HCT116 (cell line): ENCODE data around the gene ARHGEF10L. TPM values are rescaled to one million over a fixed set of nuclear protein-coding genes. Genes with fewer than 3 reads are reported as not detected.

ENCODE experiments used
- ATAC-seq: fragments of 200-7000 bp; cut with Tn5 transposase; 2 replicates; pipeline ENCODE4 v1.9.1; 2020; ENCODE audit warnings: mild to moderate bottlenecking, moderate library complexity
- BruUV-seq: library from RNA; stranded (reverse); fragments of 400-500 nt; replicated peaks from 2 replicates; lab custom pipeline; 2021; lab: Mats Ljungman, UMichigan
- CTCF ChIA-PET: fragments of 300-600 bp; sonication (Branson Sonifier 250); formaldehyde crosslinking; loops from one replicate; lab custom pipeline; 2021; ENCODE audit warnings: antibody characterized with exemption; lab: Charles Lee
- POLR2A ChIA-PET: fragments of 300-600, 350-600 bp; sonication (Branson Sonifier 250); formaldehyde crosslinking; loops from one replicate; lab custom pipeline; 2021; ENCODE audit warnings: antibody characterized with exemption; lab: Charles Lee
- RAD21 ChIA-PET, 2 experiments: fragments of 300-600 bp; sonication (Branson Sonifier 250); formaldehyde crosslinking; loops; one replicate each; lab custom pipeline; 2023; ENCODE audit warnings: low total read pairs in 2 of 2; ENCODE audit not compliant: uncharacterized antibody in 2 of 2, unreplicated experiment in 2 of 2, low non-redundant PET in 1 of 2; lab: Charles Lee
- DNase-seq: peaks from one replicate; pipeline ENCODE4 v3.0.0-alpha.2; 2010; ENCODE audit warnings: low read depth, low spot score
- H2AFZ ChIP-seq: fragments of 200-600 bp; shearing (Covaris generic), sonication (generic); 2 replicates; pipeline ENCODE4 v1.6.1; 2017; ENCODE audit warnings: low read depth, mixed run types, mixed read lengths, antibody characterized with exemption, low read length; ENCODE audit not compliant: poor library complexity, severe bottlenecking
- H3K27ac ChIP-seq: 2 replicates; pipeline ENCODE4 v1.5.1; 2012; ENCODE audit warnings: low read depth, low read length
- H3K27me3 ChIP-seq: fragments of 200-600 bp; sonication (generic); 2 replicates; pipeline ENCODE4 v1.6.1; 2016; ENCODE audit warnings: mixed run types, low read length, mixed read lengths; ENCODE audit not compliant: insufficient read depth
- H3K36me3 ChIP-seq, 2 experiments: fragments of 200-500 bp in 1 of 2; fragments of 200-600 bp in 1 of 2; sonication (Bioruptor generic) in 1 of 2; sonication (generic) in 1 of 2; 2 replicates each; pipeline versions ENCODE4 v1.5.1 to v1.6.1; 2014 to 2016; ENCODE audit warnings: low read length in 2 of 2, inconsistent platforms in 1 of 2, mixed read lengths in 1 of 2, mixed run types in 1 of 2; ENCODE audit not compliant: insufficient read depth in 2 of 2, control insufficient read depth in 1 of 2
- H3K4me1 ChIP-seq, 2 experiments: fragments of 200-600 bp in 1 of 2; sonication (generic) in 1 of 2; 2 replicates each; pipeline versions ENCODE4 v1.5.1 to v1.6.1; 2012 to 2017; ENCODE audit warnings: low read length in 2 of 2, inconsistent platforms in 1 of 2, mild to moderate bottlenecking in 1 of 2, mixed read lengths in 1 of 2, mixed run types in 1 of 2, moderate library complexity in 1 of 2; ENCODE audit not compliant: insufficient read depth in 2 of 2, control insufficient read depth in 1 of 2
- H3K4me2 ChIP-seq: fragments of 200-600 bp; sonication (generic); 2 replicates; pipeline ENCODE4 v1.6.1; 2017; ENCODE audit warnings: mixed run types, low read length, mixed read lengths
- H3K4me3 ChIP-seq, 2 experiments: fragments of 200-600 bp in 1 of 2; sonication (generic) in 1 of 2; replicated peaks in 1 of 2; 2 replicates each; pipeline ENCODE4 v1.5.1; 2011 to 2016; ENCODE audit warnings: low read length in 2 of 2, control low read depth in 1 of 2, low read depth in 1 of 2, mild to moderate bottlenecking in 1 of 2, mixed read lengths in 1 of 2, mixed run types in 1 of 2
- H3K79me2 ChIP-seq: fragments of 200-600 bp; sonication (generic); 2 replicates; pipeline ENCODE4 v1.6.1; 2017; ENCODE audit warnings: mild to moderate bottlenecking, mixed run types, low read length, moderate library complexity, mixed read lengths; ENCODE audit not compliant: insufficient read depth
- H3K9ac ChIP-seq: fragments of 200-600 bp; sonication (generic); 2 replicates; pipeline ENCODE4 v1.6.1; 2016; ENCODE audit warnings: low read length, mixed read lengths
- H3K9me2 ChIP-seq: fragments of 200-600 bp; sonication (generic), shearing (Covaris generic); 2 replicates; pipeline ENCODE4 v1.6.1; 2017; ENCODE audit warnings: mixed run types, mild to moderate bottlenecking, moderate library complexity; ENCODE audit not compliant: insufficient read depth
- H3K9me3 ChIP-seq, 2 experiments: fragments of 200-500 bp in 1 of 2; fragments of 200-600 bp in 1 of 2; sonication (Bioruptor generic) in 1 of 2; sonication (generic) in 1 of 2; 2 replicates each; pipeline ENCODE4 v1.6.1; 2014 to 2017; ENCODE audit warnings: low read length in 2 of 2, mixed read lengths in 2 of 2, inconsistent platforms in 1 of 2, low read depth in 1 of 2, mild to moderate bottlenecking in 1 of 2, mixed run types in 1 of 2, moderate library complexity in 1 of 2; ENCODE audit not compliant: control insufficient read depth in 1 of 2, insufficient read depth in 1 of 2
- H4K20me1 ChIP-seq: fragments of 200-600 bp; sonication (generic), shearing (Covaris generic); 2 replicates; pipeline ENCODE4 v1.6.1; 2017; ENCODE audit warnings: mixed run types, mild to moderate bottlenecking, moderate library complexity; ENCODE audit not compliant: insufficient read depth
- ATF3 ChIP-seq: IDR thresholded peaks from 2 replicates; pipeline ENCODE4 v1.6.1; 2012
- CBX3 ChIP-seq: IDR thresholded peaks from 2 replicates; pipeline ENCODE4 v1.6.1; 2012; ENCODE audit warnings: low read depth
- CEBPB ChIP-seq: IDR thresholded peaks from 2 replicates; pipeline ENCODE4 v1.6.1; 2012; ENCODE audit warnings: low read depth
- CTCF ChIP-seq, 3 experiments: fragments of 200-600 bp in 1 of 3; sonication (generic) in 1 of 3; IDR thresholded peaks in 2 of 3; conservative IDR thresholded peaks in 1 of 3; 2 replicates each; pipeline ENCODE4 v1.5.1; 2012 to 2017; ENCODE audit warnings: low read depth in 2 of 3, low read length in 2 of 3, antibody characterized with exemption in 1 of 3, borderline replicate concordance in 1 of 3, control low read depth in 1 of 3, mild to moderate bottlenecking in 1 of 3, mixed read lengths in 1 of 3, mixed run types in 1 of 3, moderate library complexity in 1 of 3; ENCODE audit not compliant: insufficient read depth in 1 of 3
- EGR1 ChIP-seq: IDR thresholded peaks from 2 replicates; pipeline ENCODE4 v1.6.1; 2012; ENCODE audit warnings: low read depth
- ELF1 ChIP-seq: IDR thresholded peaks from 2 replicates; pipeline ENCODE4 v1.6.1; 2012; ENCODE audit warnings: low read depth, borderline replicate concordance
- EZH2phosphoT487 ChIP-seq: fragments of 200-600 bp; IDR thresholded peaks from 2 replicates; pipeline ENCODE4 v1.6.1; 2018; ENCODE audit warnings: antibody characterized with exemption, borderline replicate concordance
- FOSL1 ChIP-seq: IDR thresholded peaks from 2 replicates; pipeline ENCODE4 v1.6.1; 2012; ENCODE audit warnings: low read depth
- POLR2A ChIP-seq: IDR thresholded peaks from 2 replicates; pipeline ENCODE4 v1.7.0; 2011; ENCODE audit warnings: borderline replicate concordance; ENCODE audit not compliant: insufficient read depth, insufficient read length; ENCODE audit errors: extremely low read depth
- POLR2AphosphoS5 ChIP-seq: IDR thresholded peaks from 2 replicates; pipeline ENCODE4 v1.6.1; 2011; ENCODE audit warnings: mild to moderate bottlenecking, low read depth, low read length, moderate library complexity
- REST ChIP-seq: IDR thresholded peaks from 2 replicates; pipeline ENCODE4 v1.6.1; 2012; ENCODE audit warnings: low read depth
- SIN3A ChIP-seq: IDR thresholded peaks from 2 replicates; pipeline ENCODE4 v1.6.1; 2012; ENCODE audit warnings: low read depth
- SRF ChIP-seq: IDR thresholded peaks from 2 replicates; pipeline ENCODE4 v1.6.1; 2012; ENCODE audit warnings: low read depth
- ZFX ChIP-seq: fragments of 450-650 bp; IDR thresholded peaks from 2 replicates; pipeline ENCODE4 v1.6.1; 2017
- intact Hi-C: fragments of 100-400 bp; cut with micrococcal nuclease; formaldehyde crosslinking; loops from 2 replicates; pipeline ENCODE4 v1.10.0; 2022
- total RNA-seq: library from RNA; stranded (reverse); gene quantifications from one replicate; pipeline ENCODE4 v1.2.1, GENCODE V29; 2021; ENCODE audit not compliant: unreplicated experiment

ARHGEF10L gene
- total RNA-seq, 1 experiment from 2014 or later = 14.7 TPM

- TF ChIP-seq REST = no peak
- TF ChIP-seq EGR1 = no peak
- TF ChIP-seq ELF1 = no peak
- TF ChIP-seq FOSL1 = no peak
- no peak for TF ChIP-seq SRF
- TF ChIP-seq CTCF (IDR thresholded peaks at IDR 0.05 in 2 of 3, conservative IDR thresholded peaks at IDR 0.05 in 1 of 3; ENCODE audit: borderline replicate concordance in 1 of 3, insufficient read depth in 1 of 3, low read depth in 2 of 3, low read length in 2 of 3) = no peak
- TF ChIP-seq CEBPB = no peak
- TF ChIP-seq ATF3 = no peak
- no peak for TF ChIP-seq POLR2A
- no peak for TF ChIP-seq CBX3
- TF ChIP-seq EZH2phosphoT487 = no peak
- TF ChIP-seq SIN3A = no peak
- no peak for TF ChIP-seq ZFX
- no peak for TF ChIP-seq POLR2AphosphoS5
- H4K20me1 ChIP-seq = no peaks in the 10 kb centered on the region
- ATAC-seq (no peak), DNase-seq (no peak)
- no peaks in the 10 kb centered on the region for H3K9me3 ChIP-seq
- intact Hi-C loops = no loop called here
- no peaks in the 10 kb centered on the region for H3K27me3 ChIP-seq
- H3K9me2 ChIP-seq = no peaks in the 10 kb centered on the region
- ChIA-PET CTCF (no interaction called here), RAD21 (no interaction called here), POLR2A (no interaction called here)
- no peak overlapping the region for H2AFZ ChIP-seq
- no peaks in the 10 kb centered on the region for H3K79me2 ChIP-seq
- H3K4me2 ChIP-seq = no peak overlapping the region
- BruUV-seq = no TSS peak
- peaks cover 2 to 7% of the 10 kb centered on the region in 2 experiments; a peak in 2 of 4 replicates for H3K4me1 ChIP-seq
- H3K27ac ChIP-seq = no peak overlapping the region
- no peak overlapping the region for H3K4me3 ChIP-seq
- H3K9ac ChIP-seq = no peak overlapping the region
- no peaks in the 10 kb centered on the region for H3K36me3 ChIP-seq
Measured at GRCh38 chr1:17612831-17613230, 73.3 kb downstream of the ARHGEF10L start.
